Measurements from ENCODE around the gene NBAS. TPM values are rescaled to one million over a fixed set of nuclear protein-coding genes. Genes with fewer than 3 reads are reported as not detected.

NBAS gene
- total and polyA plus RNA-seq, 10 of the 15 experiments (the other 5 are each of a cell fraction or from before 2014, with no cell fraction given) = 4.3 to 32.7 (median 20.8) TPM

DNA sequence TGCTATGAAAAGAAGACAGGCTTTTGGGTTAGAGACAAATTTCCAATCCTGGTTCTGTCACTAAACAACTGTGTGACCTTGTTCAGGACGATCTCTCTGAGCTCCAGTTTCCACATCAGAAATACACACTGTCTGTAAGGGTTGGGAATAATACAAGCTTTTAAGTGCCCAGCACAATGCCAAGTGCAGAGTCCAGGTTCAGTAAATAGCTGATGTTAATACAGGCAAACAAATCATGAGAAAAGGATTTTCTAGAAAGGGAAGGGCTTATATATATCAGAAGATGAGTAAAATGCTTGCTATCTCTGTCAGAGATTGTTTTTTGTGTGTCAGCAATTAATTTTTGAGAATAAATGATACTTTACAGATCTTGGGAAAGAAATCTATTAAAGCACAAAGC is 388.3 kb downstream of the NBAS start:
- TF ChIP-seq, protein P1, sequence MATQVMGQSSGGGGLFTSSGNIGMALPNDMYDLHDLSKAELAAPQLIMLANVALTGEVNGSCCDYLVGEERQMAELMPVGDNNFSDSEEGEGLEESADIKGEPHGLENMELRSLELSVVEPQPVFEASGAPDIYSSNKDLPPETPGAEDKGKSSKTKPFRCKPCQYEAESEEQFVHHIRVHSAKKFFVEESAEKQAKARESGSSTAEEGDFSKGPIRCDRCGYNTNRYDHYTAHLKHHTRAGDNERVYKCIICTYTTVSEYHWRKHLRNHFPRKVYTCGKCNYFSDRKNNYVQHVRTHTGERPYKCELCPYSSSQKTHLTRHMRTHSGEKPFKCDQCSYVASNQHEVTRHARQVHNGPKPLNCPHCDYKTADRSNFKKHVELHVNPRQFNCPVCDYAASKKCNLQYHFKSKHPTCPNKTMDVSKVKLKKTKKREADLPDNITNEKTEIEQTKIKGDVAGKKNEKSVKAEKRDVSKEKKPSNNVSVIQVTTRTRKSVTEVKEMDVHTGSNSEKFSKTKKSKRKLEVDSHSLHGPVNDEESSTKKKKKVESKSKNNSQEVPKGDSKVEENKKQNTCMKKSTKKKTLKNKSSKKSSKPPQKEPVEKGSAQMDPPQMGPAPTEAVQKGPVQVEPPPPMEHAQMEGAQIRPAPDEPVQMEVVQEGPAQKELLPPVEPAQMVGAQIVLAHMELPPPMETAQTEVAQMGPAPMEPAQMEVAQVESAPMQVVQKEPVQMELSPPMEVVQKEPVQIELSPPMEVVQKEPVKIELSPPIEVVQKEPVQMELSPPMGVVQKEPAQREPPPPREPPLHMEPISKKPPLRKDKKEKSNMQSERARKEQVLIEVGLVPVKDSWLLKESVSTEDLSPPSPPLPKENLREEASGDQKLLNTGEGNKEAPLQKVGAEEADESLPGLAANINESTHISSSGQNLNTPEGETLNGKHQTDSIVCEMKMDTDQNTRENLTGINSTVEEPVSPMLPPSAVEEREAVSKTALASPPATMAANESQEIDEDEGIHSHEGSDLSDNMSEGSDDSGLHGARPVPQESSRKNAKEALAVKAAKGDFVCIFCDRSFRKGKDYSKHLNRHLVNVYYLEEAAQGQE (IDR thresholded peaks at IDR 0.05; ENCODE audit: low read depth, low read length) = no peak
- TF ChIP-seq MEF2B (IDR thresholded peaks at IDR 0.05; ENCODE audit: partially characterized antibody, poor library complexity, severe bottlenecking) (no peak), NFYB (IDR thresholded peaks at IDR 0.05; ENCODE audit: insufficient read depth, low read depth, low read length) (no peak), NR2F1 (conservative IDR thresholded peaks at IDR 0.05) (no peak), MYB (IDR thresholded peaks at IDR 0.05; ENCODE audit: borderline replicate concordance, low read depth, low read length) (no peak), SPI1 (IDR thresholded peaks at IDR 0.05; ENCODE audit: borderline replicate concordance, insufficient read depth, low read depth, low read length) (no peak), TCF7 (IDR thresholded peaks at IDR 0.05; ENCODE audit: borderline replicate concordance) (no peak), POLR2A (IDR thresholded peaks at IDR 0.05; ENCODE audit: low read depth, low read length) (no peak), ESRRA (IDR thresholded peaks at IDR 0.05; ENCODE audit: low read length) (no peak), GABPA (IDR thresholded peaks at IDR 0.05; ENCODE audit: low read depth) (no peak), ZNF384 (IDR thresholded peaks at IDR 0.05; ENCODE audit: borderline replicate concordance, low read depth, low read length) (no peak), IKZF2 (IDR thresholded peaks at IDR 0.05) (no peak), SREBF2 (IDR thresholded peaks at IDR 0.05; ENCODE audit: low read length) (no peak)
- TF ChIP-seq, protein P2, sequence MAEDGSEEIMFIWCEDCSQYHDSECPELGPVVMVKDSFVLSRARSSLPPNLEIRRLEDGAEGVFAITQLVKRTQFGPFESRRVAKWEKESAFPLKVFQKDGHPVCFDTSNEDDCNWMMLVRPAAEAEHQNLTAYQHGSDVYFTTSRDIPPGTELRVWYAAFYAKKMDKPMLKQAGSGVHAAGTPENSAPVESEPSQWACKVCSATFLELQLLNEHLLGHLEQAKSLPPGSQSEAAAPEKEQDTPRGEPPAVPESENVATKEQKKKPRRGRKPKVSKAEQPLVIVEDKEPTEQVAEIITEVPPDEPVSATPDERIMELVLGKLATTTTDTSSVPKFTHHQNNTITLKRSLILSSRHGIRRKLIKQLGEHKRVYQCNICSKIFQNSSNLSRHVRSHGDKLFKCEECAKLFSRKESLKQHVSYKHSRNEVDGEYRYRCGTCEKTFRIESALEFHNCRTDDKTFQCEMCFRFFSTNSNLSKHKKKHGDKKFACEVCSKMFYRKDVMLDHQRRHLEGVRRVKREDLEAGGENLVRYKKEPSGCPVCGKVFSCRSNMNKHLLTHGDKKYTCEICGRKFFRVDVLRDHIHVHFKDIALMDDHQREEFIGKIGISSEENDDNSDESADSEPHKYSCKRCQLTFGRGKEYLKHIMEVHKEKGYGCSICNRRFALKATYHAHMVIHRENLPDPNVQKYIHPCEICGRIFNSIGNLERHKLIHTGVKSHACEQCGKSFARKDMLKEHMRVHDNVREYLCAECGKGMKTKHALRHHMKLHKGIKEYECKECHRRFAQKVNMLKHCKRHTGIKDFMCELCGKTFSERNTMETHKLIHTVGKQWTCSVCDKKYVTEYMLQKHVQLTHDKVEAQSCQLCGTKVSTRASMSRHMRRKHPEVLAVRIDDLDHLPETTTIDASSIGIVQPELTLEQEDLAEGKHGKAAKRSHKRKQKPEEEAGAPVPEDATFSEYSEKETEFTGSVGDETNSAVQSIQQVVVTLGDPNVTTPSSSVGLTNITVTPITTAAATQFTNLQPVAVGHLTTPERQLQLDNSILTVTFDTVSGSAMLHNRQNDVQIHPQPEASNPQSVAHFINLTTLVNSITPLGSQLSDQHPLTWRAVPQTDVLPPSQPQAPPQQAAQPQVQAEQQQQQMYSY (CRISPR knock-in tag; IDR thresholded peaks at IDR 0.05) = no peak
- DNase-seq (ENCODE audit: low read depth, low spot score) (no peak), FAIRE-seq (no peak), ATAC-seq (no peak)
- CTCF ChIA-PET = interaction anchor here (1.1 to 2.5 kb wide), 2 partner anchors 11 to 12 kb away, joined by 3 to 5 read pairs; no protein-coding TSS in a partner anchor
- in situ Hi-C loops (cut with MboI) (no loop called here), intact Hi-C loops (cut with micrococcal nuclease; ENCODE audit: unreplicated experiment) (no loop called here)
- no peak overlapping the region for H3K9ac ChIP-seq (ENCODE audit: control insufficient read depth, insufficient read depth, low read length)
- H3K4me1 ChIP-seq (ENCODE audit: control insufficient read depth, insufficient read depth, low read length) = peaks cover 13% of the 10 kb centered on the region; the same call in 1 of the 2 replicates
- H3K79me2 ChIP-seq (ENCODE audit: control insufficient read depth, insufficient read depth, low read length) = no peaks in the 10 kb centered on the region
- RAD21 ChIA-PET (ENCODE audit: unreplicated experiment) = no interaction called here
- no TSS peak for BruUV-seq (replicated peaks)
- SMC1A ChIA-PET (ENCODE audit: uncharacterized antibody, unreplicated experiment) = no interaction called here
- no peak overlapping the region for H3K27ac ChIP-seq (ENCODE audit: control insufficient read depth, insufficient read depth)
- no peak overlapping the region for H2AFZ ChIP-seq (ENCODE audit: control insufficient read depth, low read depth, low read length)
- no peaks in the 10 kb centered on the region for H3K27me3 ChIP-seq (replicated peaks in 1 of 2; ENCODE audit: control insufficient read depth in 2 of 2, insufficient read depth in 2 of 2, low read length in 1 of 2)
- H3K9me3 ChIP-seq (replicated peaks; ENCODE audit: control insufficient read depth, insufficient read depth, low read length) = no peaks in the 10 kb centered on the region
- H3K36me3 ChIP-seq (ENCODE audit: control insufficient read depth in 2 of 2, insufficient read depth in 2 of 2, low read length in 1 of 2) = no peaks in the 10 kb centered on the region
- WGBS (ENCODE audit: insufficient coverage, insufficient replicate concordance, low lambda C conversion rate, missing lambda C conversion rate) = 92% methylated on average over 1 of the region's 1 CpG
- no peak overlapping the region for H3K4me2 ChIP-seq (ENCODE audit: control insufficient read depth, insufficient read depth)
- no peak overlapping the region for H3K4me3 ChIP-seq
- POLR2A ChIA-PET = no interaction called here
- H4K20me1 ChIP-seq (ENCODE audit: control insufficient read depth, insufficient read depth) = no peaks in the 10 kb centered on the region

Measured in GM12878 (cell line).